ENCODE measurements around the gene RHEB. TPM values are rescaled to one million over a fixed set of nuclear protein-coding genes. Genes with fewer than 3 reads are reported as not detected.

Gene RHEB
- total RNA-seq, 1 experiment from 2014 or later = 209 TPM

GRCh38 chr7:151431768-151432311, 87.9 kb downstream of the RHEB start:
- no peak for DNase-seq (ENCODE audit: low spot score)

- no peak for DNase-seq (ENCODE audit: low spot score)
These were observed 88.4 kb downstream of the RHEB start for GRCh38 chr7:151431281-151431767.

GRCh38 chr7:151430391-151431205, 89.1 kb downstream of the RHEB start:
- no peak for DNase-seq (ENCODE audit: low spot score)

GRCh38 chr7:151429560-151430331, 89.9 kb downstream of the RHEB start:
- peak; percentile 64 for DNase-seq (ENCODE audit: low spot score)

DNA sequence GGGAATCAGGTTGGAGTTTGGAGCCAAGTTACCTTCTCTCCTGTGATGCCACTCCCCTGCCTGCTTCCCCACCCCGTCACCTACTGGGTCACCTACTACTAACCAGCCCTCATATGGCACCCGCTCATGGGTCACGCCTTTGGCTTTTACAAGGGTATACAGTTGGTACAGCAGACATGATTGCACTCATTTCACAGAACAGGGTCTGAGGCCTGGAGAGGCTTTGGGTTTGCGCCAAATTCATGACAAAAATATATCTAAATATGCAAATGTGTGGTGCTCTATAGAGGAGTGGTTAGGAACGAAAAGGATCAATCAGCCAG, 90.5 kb downstream of the RHEB start:
- no peak for DNase-seq (ENCODE audit: low spot score)

DNA sequence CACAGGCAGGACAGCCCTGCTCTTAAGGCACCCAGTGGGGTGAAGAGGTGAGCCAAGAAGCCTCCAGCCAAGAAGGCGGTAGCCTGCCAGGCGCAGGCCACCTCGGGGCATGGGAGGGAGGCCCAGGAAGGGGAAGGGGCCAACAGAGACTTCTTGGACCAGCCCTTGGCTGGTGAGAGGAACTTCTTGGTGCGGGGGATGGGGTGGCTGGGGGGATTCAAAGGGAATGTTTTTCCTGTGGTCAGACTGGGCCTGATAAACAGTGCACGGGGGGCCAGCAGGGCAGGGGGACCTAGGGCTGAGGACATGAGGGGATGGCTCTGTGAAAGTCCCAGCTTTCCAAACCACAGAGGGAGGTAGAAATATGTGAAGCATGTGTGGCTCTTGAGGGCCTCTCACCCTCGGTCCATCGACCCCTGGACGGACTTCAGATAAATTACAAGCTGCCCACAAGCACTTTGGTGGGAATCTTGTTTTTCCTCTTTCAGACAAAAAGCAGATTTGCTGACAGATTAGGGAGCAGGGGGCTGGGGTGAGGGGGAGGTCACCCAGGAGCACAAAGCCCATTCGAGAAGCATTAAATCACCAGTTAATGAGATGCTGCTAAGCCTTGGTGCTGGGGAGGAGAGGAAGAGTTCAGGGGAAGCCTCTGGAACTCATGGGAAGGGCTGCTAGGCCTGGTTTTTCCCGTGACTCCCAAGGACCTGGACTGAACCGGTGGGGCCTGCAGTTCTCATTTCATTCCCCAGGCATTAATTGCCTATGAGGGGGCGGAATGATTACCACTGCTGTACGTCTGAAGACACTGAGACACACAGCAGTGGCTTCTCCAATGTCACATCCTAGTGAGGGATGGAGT, 91.1 kb downstream of the RHEB start:
- DNase-seq (ENCODE audit: low spot score) = peak; percentile 84

DNA sequence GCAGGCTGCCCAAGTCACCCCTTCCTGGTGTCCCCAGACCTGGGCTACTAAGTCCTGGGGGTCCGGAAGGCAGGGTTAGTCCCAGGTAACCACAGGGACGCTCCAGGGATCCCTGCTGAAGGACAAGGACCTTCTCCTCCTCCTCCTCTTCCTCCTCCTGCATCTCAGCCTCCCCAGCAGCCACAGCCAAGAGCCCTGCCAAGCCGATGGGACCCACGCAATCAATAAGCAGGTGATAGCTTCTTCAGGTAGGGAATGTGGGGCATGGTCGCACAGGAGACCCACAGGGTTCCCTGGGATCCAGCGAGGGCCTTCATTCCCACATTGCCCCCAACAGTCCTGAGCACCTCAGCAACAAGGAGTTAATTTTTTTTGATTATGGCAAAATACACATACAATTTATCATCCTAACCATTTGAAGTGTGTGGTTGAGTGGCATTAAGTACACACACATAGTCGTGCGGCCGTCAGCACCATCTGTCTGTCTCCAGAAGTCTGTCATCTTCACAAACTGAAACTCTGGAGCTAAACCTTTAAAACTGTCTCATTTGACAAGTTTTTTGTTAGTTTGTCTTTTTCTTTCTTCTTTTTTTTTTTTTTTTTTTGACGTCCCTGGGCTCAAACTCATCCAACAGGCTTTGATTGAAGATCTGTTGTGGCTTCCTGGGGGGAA, 91.9 kb downstream of the RHEB start:
- peak; percentile 36 for DNase-seq (ENCODE audit: low spot score)

- DNase-seq (ENCODE audit: low spot score) = no peak
These were observed 92.6 kb downstream of the RHEB start for GRCh38 chr7:151426904-151427704.

GRCh38 chr7:151426441-151426903, 93.2 kb downstream of the RHEB start:
- peak; percentile 98 for DNase-seq (ENCODE audit: low spot score)

DNA sequence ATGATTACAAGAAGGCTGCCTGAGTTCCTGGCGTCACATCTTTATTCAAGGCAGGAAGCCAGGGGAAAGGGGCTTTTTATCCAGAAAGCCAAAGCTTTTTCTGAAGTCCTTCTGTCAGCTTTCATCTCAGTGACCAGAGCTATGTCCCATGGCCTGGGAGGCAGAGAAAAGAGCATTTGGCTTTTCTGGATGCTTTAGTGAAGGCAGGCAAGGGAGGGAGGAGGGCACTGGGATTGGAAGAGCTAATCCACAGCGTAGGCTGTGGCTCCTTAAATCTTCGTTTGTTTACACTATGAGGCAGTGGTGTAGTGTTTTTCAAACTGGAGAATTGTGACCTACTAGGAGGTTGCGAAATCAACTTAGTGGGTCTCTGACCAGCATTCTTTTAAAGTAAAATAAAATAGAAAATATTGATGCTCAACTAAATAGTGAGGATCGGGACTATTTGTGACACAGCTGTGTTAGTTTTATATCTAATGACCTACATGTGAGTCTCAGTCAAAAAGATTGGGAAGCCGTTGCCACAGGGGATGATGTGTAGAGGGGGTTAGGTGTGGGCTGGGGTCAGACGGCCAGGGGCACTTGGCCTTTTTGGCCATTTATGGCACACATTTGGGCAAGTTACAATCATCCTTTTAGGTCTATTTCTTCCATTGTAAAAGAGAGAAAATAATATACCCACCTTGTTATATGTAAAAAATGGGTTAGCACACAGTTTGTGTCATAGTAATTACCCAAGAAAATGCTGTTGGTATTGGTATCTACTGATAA, 93.8 kb downstream of the RHEB start:
- DNase-seq (ENCODE audit: low spot score) = peak; percentile 93

- peak; percentile 42 for DNase-seq (ENCODE audit: low spot score)
These were observed 94.9 kb downstream of the RHEB start for GRCh38 chr7:151424799-151425198.

GRCh38 chr7:151423936-151424335, 95.8 kb downstream of the RHEB start:
- no peak for DNase-seq (ENCODE audit: low spot score)

DNA sequence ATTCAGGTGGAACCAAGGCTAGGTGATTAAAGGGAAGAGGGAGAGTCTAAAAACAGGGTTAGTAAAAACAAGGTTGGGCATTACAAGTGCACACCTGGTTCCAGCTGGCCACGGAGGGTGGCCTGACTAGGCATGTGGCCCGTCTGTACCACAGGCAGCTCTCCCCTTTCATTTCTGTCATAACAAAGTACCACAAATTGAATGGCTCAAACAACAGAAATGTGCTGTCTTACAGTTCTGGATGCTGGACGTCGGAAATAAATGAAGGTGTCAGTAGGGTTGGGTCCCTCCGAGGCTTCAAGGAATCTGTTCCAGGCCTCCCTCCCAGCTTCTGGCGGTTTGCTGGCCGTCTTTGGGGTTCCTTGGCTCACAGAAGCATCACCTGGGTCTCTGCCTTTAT, 96.5 kb downstream of the RHEB start:
- DNase-seq (ENCODE audit: low spot score) = no peak

- no peak for DNase-seq (ENCODE audit: low spot score)
These were observed 97.5 kb downstream of the RHEB start for GRCh38 chr7:151422212-151422611.

GRCh38 chr7:151420144-151420543, 99.6 kb downstream of the RHEB start:
- DNase-seq (ENCODE audit: low spot score) = no peak

GRCh38 chr7:151416941-151417315, 102.8 kb downstream of the RHEB start:
- no peak for DNase-seq (ENCODE audit: low spot score)

DNA sequence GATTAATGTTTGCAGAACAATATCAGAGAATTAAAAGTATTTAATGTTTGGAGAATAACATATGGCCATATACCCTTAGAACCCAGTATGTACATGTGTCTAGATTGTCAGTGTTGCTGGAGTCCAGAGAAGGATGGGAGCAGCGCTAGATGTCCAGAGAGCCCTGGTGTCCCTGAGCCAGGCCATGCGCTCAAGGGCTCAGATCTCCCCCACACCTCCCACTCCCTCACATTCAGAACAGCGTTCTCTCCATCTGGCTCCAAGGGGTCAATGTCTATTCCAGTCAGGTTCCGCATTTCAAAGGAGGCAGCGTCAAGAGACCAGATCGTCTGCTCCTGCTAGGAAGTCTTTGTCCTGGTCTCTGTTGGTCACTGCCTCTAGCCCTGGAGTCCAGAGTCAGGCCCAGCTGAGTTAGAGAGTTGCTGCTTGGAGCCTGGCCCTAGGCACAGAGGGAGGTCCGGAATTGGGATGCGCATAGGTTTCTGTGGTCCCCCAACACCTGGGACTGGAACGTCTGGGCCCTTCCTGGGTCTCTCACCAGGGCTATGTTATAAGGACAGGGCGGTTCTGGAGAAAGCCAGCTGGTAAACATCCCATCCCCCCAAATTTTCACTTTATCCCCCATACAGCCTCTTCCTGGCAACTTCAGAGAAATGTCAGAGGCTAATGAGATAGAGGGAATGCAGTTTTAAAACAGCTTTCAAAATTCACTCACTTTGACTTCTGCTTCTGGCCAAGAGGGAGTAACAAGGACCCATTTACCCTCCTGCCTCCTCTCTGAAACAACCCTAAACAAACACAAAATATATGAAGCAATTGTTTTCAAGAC, 103.4 kb downstream of the RHEB start:
- DNase-seq (ENCODE audit: low spot score) = no peak
